ENCODE results near the gene LRRC56. TPM values are rescaled to one million over a fixed set of nuclear protein-coding genes. Genes with fewer than 3 reads are reported as not detected.
A peak's percentile ranks its signal among the peaks of the same experiment; 100 is the strongest.

Gene LRRC56
- total and polyA plus RNA-seq, 9 of the 15 experiments (the other 6 are each of a cell fraction or from before 2014, with no cell fraction given) = 0.03 to 4.5 (median 1.0) TPM; not detected in 1

- TF ChIP-seq, protein P1, sequence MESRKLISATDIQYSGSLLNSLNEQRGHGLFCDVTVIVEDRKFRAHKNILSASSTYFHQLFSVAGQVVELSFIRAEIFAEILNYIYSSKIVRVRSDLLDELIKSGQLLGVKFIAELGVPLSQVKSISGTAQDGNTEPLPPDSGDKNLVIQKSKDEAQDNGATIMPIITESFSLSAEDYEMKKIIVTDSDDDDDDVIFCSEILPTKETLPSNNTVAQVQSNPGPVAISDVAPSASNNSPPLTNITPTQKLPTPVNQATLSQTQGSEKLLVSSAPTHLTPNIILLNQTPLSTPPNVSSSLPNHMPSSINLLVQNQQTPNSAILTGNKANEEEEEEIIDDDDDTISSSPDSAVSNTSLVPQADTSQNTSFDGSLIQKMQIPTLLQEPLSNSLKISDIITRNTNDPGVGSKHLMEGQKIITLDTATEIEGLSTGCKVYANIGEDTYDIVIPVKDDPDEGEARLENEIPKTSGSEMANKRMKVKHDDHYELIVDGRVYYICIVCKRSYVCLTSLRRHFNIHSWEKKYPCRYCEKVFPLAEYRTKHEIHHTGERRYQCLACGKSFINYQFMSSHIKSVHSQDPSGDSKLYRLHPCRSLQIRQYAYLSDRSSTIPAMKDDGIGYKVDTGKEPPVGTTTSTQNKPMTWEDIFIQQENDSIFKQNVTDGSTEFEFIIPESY (CRISPR knock-in tag; IDR thresholded peaks at IDR 0.05) = peak; percentile 96
- TF ChIP-seq ETV6 (IDR thresholded peaks at IDR 0.05; ENCODE audit: borderline replicate concordance in 1 of 2, low read depth in 2 of 2, low read length in 1 of 2) = 0 out of 4 replicates have a peak, but pooled peaks of 1 of the 2 experiments have one; percentile 43
- TF ChIP-seq ETV6 (CRISPR knock-in tag; IDR thresholded peaks at IDR 0.05; ENCODE audit: borderline replicate concordance) = no peak
- TF ChIP-seq ZBTB8A (IDR thresholded peaks at IDR 0.05; ENCODE audit: partially characterized antibody) = no peak
- no peak for TF ChIP-seq NCOA1 (IDR thresholded peaks at IDR 0.05; ENCODE audit: low read depth)
- TF ChIP-seq, protein P2, sequence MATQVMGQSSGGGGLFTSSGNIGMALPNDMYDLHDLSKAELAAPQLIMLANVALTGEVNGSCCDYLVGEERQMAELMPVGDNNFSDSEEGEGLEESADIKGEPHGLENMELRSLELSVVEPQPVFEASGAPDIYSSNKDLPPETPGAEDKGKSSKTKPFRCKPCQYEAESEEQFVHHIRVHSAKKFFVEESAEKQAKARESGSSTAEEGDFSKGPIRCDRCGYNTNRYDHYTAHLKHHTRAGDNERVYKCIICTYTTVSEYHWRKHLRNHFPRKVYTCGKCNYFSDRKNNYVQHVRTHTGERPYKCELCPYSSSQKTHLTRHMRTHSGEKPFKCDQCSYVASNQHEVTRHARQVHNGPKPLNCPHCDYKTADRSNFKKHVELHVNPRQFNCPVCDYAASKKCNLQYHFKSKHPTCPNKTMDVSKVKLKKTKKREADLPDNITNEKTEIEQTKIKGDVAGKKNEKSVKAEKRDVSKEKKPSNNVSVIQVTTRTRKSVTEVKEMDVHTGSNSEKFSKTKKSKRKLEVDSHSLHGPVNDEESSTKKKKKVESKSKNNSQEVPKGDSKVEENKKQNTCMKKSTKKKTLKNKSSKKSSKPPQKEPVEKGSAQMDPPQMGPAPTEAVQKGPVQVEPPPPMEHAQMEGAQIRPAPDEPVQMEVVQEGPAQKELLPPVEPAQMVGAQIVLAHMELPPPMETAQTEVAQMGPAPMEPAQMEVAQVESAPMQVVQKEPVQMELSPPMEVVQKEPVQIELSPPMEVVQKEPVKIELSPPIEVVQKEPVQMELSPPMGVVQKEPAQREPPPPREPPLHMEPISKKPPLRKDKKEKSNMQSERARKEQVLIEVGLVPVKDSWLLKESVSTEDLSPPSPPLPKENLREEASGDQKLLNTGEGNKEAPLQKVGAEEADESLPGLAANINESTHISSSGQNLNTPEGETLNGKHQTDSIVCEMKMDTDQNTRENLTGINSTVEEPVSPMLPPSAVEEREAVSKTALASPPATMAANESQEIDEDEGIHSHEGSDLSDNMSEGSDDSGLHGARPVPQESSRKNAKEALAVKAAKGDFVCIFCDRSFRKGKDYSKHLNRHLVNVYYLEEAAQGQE (IDR thresholded peaks at IDR 0.05; ENCODE audit: borderline replicate concordance) = peak; percentile 96
- TF ChIP-seq, protein P2 (CRISPR knock-in tag; IDR thresholded peaks at IDR 0.05; ENCODE audit: low read depth) = peak; percentile 85
- TF ChIP-seq, protein P3, sequence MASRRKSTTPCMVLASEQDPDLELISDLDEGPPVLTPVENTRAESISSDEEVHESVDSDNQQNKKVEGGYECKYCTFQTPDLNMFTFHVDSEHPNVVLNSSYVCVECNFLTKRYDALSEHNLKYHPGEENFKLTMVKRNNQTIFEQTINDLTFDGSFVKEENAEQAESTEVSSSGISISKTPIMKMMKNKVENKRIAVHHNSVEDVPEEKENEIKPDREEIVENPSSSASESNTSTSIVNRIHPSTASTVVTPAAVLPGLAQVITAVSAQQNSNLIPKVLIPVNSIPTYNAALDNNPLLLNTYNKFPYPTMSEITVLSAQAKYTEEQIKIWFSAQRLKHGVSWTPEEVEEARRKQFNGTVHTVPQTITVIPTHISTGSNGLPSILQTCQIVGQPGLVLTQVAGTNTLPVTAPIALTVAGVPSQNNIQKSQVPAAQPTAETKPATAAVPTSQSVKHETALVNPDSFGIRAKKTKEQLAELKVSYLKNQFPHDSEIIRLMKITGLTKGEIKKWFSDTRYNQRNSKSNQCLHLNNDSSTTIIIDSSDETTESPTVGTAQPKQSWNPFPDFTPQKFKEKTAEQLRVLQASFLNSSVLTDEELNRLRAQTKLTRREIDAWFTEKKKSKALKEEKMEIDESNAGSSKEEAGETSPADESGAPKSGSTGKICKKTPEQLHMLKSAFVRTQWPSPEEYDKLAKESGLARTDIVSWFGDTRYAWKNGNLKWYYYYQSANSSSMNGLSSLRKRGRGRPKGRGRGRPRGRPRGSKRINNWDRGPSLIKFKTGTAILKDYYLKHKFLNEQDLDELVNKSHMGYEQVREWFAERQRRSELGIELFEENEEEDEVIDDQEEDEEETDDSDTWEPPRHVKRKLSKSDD (conservative IDR thresholded peaks at IDR 0.05; ENCODE audit: low read length) = no peak
- TF ChIP-seq NR2C1 (IDR thresholded peaks at IDR 0.05) = no peak
- no peak for TF ChIP-seq NR2C1 (tag; IDR thresholded peaks at IDR 0.05)
These were observed 18.7 kb upstream of the LRRC56 start (continued) for GRCh38 chr11:518463-519202.
